Endothelial cell of umbilical vein (primary cell): ENCODE measurements around the gene SPTY2D1. TPM values are rescaled to one million over a fixed set of nuclear protein-coding genes. Genes with fewer than 3 reads are reported as not detected.

Experiments used
- BruUV-seq: library from RNA; stranded (reverse); fragments of 400-500 nt; replicated peaks from 2 replicates; lab custom pipeline; 2021; lab: Mats Ljungman, UMichigan
- CTCF ChIA-PET: fragments of 300-600, 350-600 bp; sonication (Branson Sonifier 250); formaldehyde crosslinking; loops from one replicate; lab custom pipeline; 2021; ENCODE audit warnings: antibody characterized with exemption, inconsistent platforms; lab: Charles Lee
- POLR2A ChIA-PET: fragments of 300-600, 350-600 bp; sonication (Branson Sonifier 250); formaldehyde crosslinking; loops from one replicate; lab custom pipeline; 2021; ENCODE audit warnings: antibody characterized with exemption, inconsistent platforms; lab: Charles Lee
- DNase-seq: peaks from one replicate; pipeline ENCODE4 v3.0.0-alpha.2; 2011; ENCODE audit warnings: low read depth, low spot score
- FAIRE-seq: peaks from 2 replicates; lab custom pipeline; 2011; peaks lifted over from hg19 to GRCh38; lab: Jason Lieb, UNC
- H2AFZ ChIP-seq: 2 replicates; pipeline ENCODE4 v1.6.0; 2012; ENCODE audit warnings: low read depth, low read length, control low read depth, inconsistent platforms
- H3K27ac ChIP-seq: 2 replicates; pipeline ENCODE4 v1.5.1; 2011; ENCODE audit warnings: low read depth, mild to moderate bottlenecking, control low read depth, low read length, moderate library complexity; ENCODE audit not compliant: insufficient read depth
- H3K27me3 ChIP-seq, 2 experiments: 2 replicates each; pipeline versions ENCODE4 v1.6.0 to v1.6.1; 2011; ENCODE audit warnings: low read length in 2 of 2, mixed read lengths in 1 of 2; ENCODE audit not compliant: control insufficient read depth in 2 of 2, insufficient read depth in 2 of 2
- H3K36me3 ChIP-seq, 2 experiments: 2 replicates in 1 of 2; 3 replicates in 1 of 2; pipeline ENCODE4 v1.5.1; 2011; ENCODE audit warnings: low read length in 2 of 2, mild to moderate bottlenecking in 1 of 2, moderate library complexity in 1 of 2; ENCODE audit not compliant: control insufficient read depth in 2 of 2, insufficient read depth in 2 of 2; ENCODE audit errors: extremely low read depth in 1 of 2
- H3K4me1 ChIP-seq: 3 replicates; pipeline ENCODE4 v1.5.1; 2011; ENCODE audit warnings: mild to moderate bottlenecking, low read length; ENCODE audit not compliant: control insufficient read depth, insufficient read depth; ENCODE audit errors: extremely low read depth
- H3K4me2 ChIP-seq: 2 replicates; pipeline ENCODE4 v1.6.1; 2011; ENCODE audit warnings: low read length, control low read depth, mixed read lengths; ENCODE audit not compliant: insufficient read depth
- H3K4me3 ChIP-seq, 3 experiments: fragments of 200-600 bp in 1 of 3; sonication (generic), shearing (Covaris generic) in 1 of 3; replicated peaks in 1 of 3; 2 replicates each; pipeline ENCODE4 v1.5.1; 2011 to 2016; ENCODE audit warnings: control low read depth in 3 of 3, low read length in 3 of 3, mild to moderate bottlenecking in 2 of 3, inconsistent platforms in 1 of 3, low read depth in 1 of 3, moderate library complexity in 1 of 3; ENCODE audit not compliant: insufficient read depth in 1 of 3
- H3K79me2 ChIP-seq: 2 replicates; pipeline ENCODE4 v1.6.0; 2012; ENCODE audit warnings: low read length, inconsistent platforms; ENCODE audit not compliant: control insufficient read depth, insufficient read depth
- H3K9ac ChIP-seq: replicated peaks from 2 replicates; pipeline ENCODE3; 2011; ENCODE audit warnings: low read length, control low read depth; ENCODE audit not compliant: insufficient read depth; ENCODE audit errors: extremely low read depth
- H3K9me1 ChIP-seq: replicated peaks from 3 replicates; pipeline ENCODE4 v1.6.0; 2011; ENCODE audit warnings: mild to moderate bottlenecking, low read length; ENCODE audit not compliant: control insufficient read depth, insufficient read depth; ENCODE audit errors: extremely low read depth
- H3K9me3 ChIP-seq: replicated peaks from 2 replicates; pipeline ENCODE4 v1.5.1; 2012; ENCODE audit warnings: low read length, inconsistent platforms; ENCODE audit not compliant: control insufficient read depth, insufficient read depth
- H4K20me1 ChIP-seq: replicated peaks from 2 replicates; pipeline ENCODE3; 2011; ENCODE audit warnings: mild to moderate bottlenecking, low read length; ENCODE audit not compliant: control insufficient read depth, insufficient read depth; ENCODE audit errors: extremely low read depth
- CTCF ChIP-seq, 2 donors: IDR thresholded peaks; 1 replicate in 1 of 2; 2 replicates in 1 of 2; pipeline ENCODE4 v1.5.1; 2011; ENCODE audit warnings: low read length in 2 of 2, mild to moderate bottlenecking in 2 of 2, moderate library complexity in 2 of 2, control low read depth in 1 of 2, inconsistent platforms in 1 of 2, low read depth in 1 of 2; ENCODE audit not compliant: insufficient read depth in 1 of 2; ENCODE audit errors: extremely low read depth in 1 of 2
- EZH2 ChIP-seq: IDR thresholded peaks from 2 replicates; pipeline ENCODE4 v1.6.1; 2012; ENCODE audit warnings: borderline replicate concordance, low read depth, mild to moderate bottlenecking, moderate library complexity, low read length, inconsistent platforms; ENCODE audit not compliant: severe bottlenecking
- FOS ChIP-seq: IDR thresholded peaks from 2 replicates; pipeline ENCODE4 v1.6.1; 2011; ENCODE audit warnings: mild to moderate bottlenecking, low read length, moderate library complexity, borderline replicate concordance; ENCODE audit not compliant: insufficient read depth
- GATA2 ChIP-seq: IDR thresholded peaks from 2 replicates; pipeline ENCODE4 v1.7.0; 2011; ENCODE audit warnings: low read depth, mild to moderate bottlenecking, moderate library complexity, mixed read lengths, low read length; ENCODE audit not compliant: insufficient read length, insufficient read depth
- JUN ChIP-seq: IDR thresholded peaks from 2 replicates; pipeline ENCODE4 v1.6.1; 2011; ENCODE audit warnings: borderline replicate concordance, low read depth; ENCODE audit not compliant: insufficient read length, insufficient read depth
- MYC ChIP-seq: IDR thresholded peaks from one replicate; pipeline ENCODE4 v1.6.1; 2011; ENCODE audit warnings: mild to moderate bottlenecking, low read depth, low read length
- POLR2A ChIP-seq: IDR thresholded peaks from 2 replicates; pipeline ENCODE4 v1.6.1; 2012; ENCODE audit warnings: low read depth, mild to moderate bottlenecking, control low read depth, low read length
- POLR2AphosphoS5 ChIP-seq: IDR thresholded peaks from 2 replicates; pipeline ENCODE4 v1.6.1; 2012; ENCODE audit warnings: low read depth, mild to moderate bottlenecking, control low read depth, low read length, moderate library complexity; ENCODE audit not compliant: insufficient read depth
- dilution Hi-C: fragments of 300-500 bp; cut with MboI; formaldehyde crosslinking; loops from one replicate; pipeline ENCODE4 v1.15.0; 2019; ENCODE audit warnings: low sequenced_read_pairs; ENCODE audit not compliant: extremely low pct_ligation_motif_present
- intact Hi-C: fragments of 100-400 bp; cut with micrococcal nuclease; formaldehyde crosslinking; loops from one replicate; pipeline ENCODE4 v1.10.0; 2022
- polyA plus RNA-seq, 4 experiments: library from polyadenylated mRNA; depleted of rRNA in 3 of 4; stranded (reverse) in 3 of 4; unstranded in 1 of 4; fragments of >200 nt; gene quantifications; 2 replicates each; pipeline versions ENCODE4 v1.2.1 to v1.2.3, GENCODE V29; 2011 to 2012; ENCODE audit warnings: missing spikeins in 1 of 4
- total RNA-seq: library from RNA; stranded (reverse); gene quantifications from 2 replicates; pipeline ENCODE4 v1.2.3, GENCODE V29; 2021
- TF ChIP-seq, protein P1 (sequence below): IDR thresholded peaks from 2 replicates; pipeline ENCODE4 v1.6.1; 2011; ENCODE audit not compliant: insufficient read depth, insufficient read length

Gene SPTY2D1
- total and polyA plus RNA-seq, 2 donors (not counting 3 experiments of a cell fraction or from before 2014, with no cell fraction given): 5.5 to 18.7 TPM

- Histone ChIP-seq H3K36me3 (peaks cover 0 to 4% of the 10 kb centered on the region in 2 experiments), H4K20me1 (no peaks in the 10 kb centered on the region), H3K4me3 (no peak within 1 kb of the TSS), H3K79me2 (no peaks in the 10 kb centered on the region), H3K4me1 (no peaks in the 10 kb centered on the region), H2AFZ (no peak within 1 kb of the TSS), H3K27me3 (no peaks in the 10 kb centered on the region), H3K9me1 (no peaks in the 10 kb centered on the region), H3K9ac (no peak within 1 kb of the TSS), H3K27ac (no peak within 1 kb of the TSS), H3K9me3 (no peaks in the 10 kb centered on the region), H3K4me2 (no peak within 1 kb of the TSS)
- dilution Hi-C loops (no loop called here), intact Hi-C loops (no loop called here)
- TF ChIP-seq, protein P1, sequence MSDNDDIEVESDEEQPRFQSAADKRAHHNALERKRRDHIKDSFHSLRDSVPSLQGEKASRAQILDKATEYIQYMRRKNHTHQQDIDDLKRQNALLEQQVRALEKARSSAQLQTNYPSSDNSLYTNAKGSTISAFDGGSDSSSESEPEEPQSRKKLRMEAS: no peak
- TF ChIP-seq POLR2AphosphoS5 (no peak), FOS (no peak), JUN (no peak), CTCF (IDR thresholded peaks at IDR 0.05; ENCODE audit: extremely low read depth in 1 of 2, insufficient read depth in 1 of 2, low read depth in 1 of 2, low read length in 2 of 2) (no peak), MYC (no peak), EZH2 (no peak), GATA2 (no peak), POLR2A (no peak)
- FAIRE-seq: no peak
- no TSS peak for BruUV-seq
- POLR2A ChIA-PET: no interaction called here
- no peak for DNase-seq
- CTCF ChIA-PET: no interaction called here
These were observed 34.4 kb downstream of the SPTY2D1 start, which contains the start of gene MISFA for GRCh38 chr11:18599739-18600230. MISFA (plus strand) TSS chr11:18599789; CDS start chr11:18599929, 140 bp downstream.
